GM12878 (cell line): ENCODE data around the gene GXYLT1.
"Not testable (repeated sequence)": the region's sequence is repeated elsewhere in the genome, so short reads cannot be mapped to it uniquely, and the experiment has no call there.

Experiments used
- CBFB ChIP-seq: IDR thresholded peaks from 2 replicates; pipeline ENCODE4 v1.6.1; 2016; ENCODE audit warnings: antibody characterized with exemption, low read depth
- EP300 ChIP-seq, 2 experiments: fragments of 150-350 bp in 1 of 2; IDR thresholded peaks; 2 replicates each; pipeline ENCODE4 v1.6.1; 2011 to 2012; ENCODE audit warnings: low read depth in 2 of 2, low read length in 2 of 2, borderline replicate concordance in 1 of 2, improper control_type of control experiment in 1 of 2, inconsistent platforms in 1 of 2; ENCODE audit not compliant: control insufficient read depth in 1 of 2
- REST ChIP-seq: IDR thresholded peaks from 2 replicates; pipeline ENCODE4 v1.6.1; 2012; ENCODE audit warnings: mild to moderate bottlenecking, low read depth, low read length
- SIN3A ChIP-seq: IDR thresholded peaks from 2 replicates; pipeline ENCODE4 v1.6.1; 2012; ENCODE audit warnings: low read depth, low read length, improper control_type of control experiment
- SKIL ChIP-seq: fragments of 450-650 bp; IDR thresholded peaks from 2 replicates; pipeline ENCODE4 v1.6.1; 2017; ENCODE audit warnings: mild to moderate bottlenecking, low read depth, inconsistent platforms; ENCODE audit not compliant: poor library complexity, severe bottlenecking

DNA sequence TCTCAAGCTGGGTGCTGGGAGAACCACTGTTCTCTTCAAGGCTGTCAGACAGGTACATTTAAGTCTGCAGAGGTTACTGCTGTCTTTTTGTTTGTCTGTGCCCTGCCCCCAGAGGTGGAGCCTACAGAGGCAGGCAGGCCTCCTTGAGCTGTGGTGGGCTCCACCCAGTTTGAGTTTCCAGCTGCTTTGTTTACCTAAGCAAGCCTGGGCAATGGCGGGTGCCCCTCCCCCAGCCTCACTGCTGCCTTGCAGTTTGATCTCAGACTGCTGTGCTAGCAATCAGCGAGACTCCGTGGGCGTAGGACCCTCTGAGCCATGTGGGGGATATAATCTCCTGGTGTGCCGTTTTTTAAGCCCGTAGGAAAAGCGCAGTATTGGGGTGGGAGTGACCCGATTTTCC lies 95.7 kb downstream of the GXYLT1 start:
- TF ChIP-seq SKIL; EP300 (IDR thresholded peaks at IDR 0.05; ENCODE audit: borderline replicate concordance in 1 of 2, control insufficient read depth in 1 of 2, low read depth in 2 of 2, low read length in 2 of 2); REST; CBFB; SIN3A: not testable (repeated sequence)
